HG02642 (cell line): Measurements from ENCODE around the gene GPBAR1.

Experiments used
- ATAC-seq: cut with Tn5 transposase; IDR thresholded peaks from one replicate; pipeline ENCODE4 v1.9.1; 2021; ENCODE audit warnings: mild to moderate bottlenecking; ENCODE audit not compliant: unreplicated experiment, poor library complexity

GPBAR1 gene

GRCh38 chr2:218282173-218282991 lies 21.6 kb downstream of the GPBAR1 start:
- no peak for ATAC-seq

GRCh38 chr2:218284106-218284811 lies 23.4 kb downstream of the GPBAR1 start:
- ATAC-seq: no peak

- ATAC-seq: no peak
Measured at GRCh38 chr2:218285604-218286003, 24.8 kb downstream of the GPBAR1 start.

DNA sequence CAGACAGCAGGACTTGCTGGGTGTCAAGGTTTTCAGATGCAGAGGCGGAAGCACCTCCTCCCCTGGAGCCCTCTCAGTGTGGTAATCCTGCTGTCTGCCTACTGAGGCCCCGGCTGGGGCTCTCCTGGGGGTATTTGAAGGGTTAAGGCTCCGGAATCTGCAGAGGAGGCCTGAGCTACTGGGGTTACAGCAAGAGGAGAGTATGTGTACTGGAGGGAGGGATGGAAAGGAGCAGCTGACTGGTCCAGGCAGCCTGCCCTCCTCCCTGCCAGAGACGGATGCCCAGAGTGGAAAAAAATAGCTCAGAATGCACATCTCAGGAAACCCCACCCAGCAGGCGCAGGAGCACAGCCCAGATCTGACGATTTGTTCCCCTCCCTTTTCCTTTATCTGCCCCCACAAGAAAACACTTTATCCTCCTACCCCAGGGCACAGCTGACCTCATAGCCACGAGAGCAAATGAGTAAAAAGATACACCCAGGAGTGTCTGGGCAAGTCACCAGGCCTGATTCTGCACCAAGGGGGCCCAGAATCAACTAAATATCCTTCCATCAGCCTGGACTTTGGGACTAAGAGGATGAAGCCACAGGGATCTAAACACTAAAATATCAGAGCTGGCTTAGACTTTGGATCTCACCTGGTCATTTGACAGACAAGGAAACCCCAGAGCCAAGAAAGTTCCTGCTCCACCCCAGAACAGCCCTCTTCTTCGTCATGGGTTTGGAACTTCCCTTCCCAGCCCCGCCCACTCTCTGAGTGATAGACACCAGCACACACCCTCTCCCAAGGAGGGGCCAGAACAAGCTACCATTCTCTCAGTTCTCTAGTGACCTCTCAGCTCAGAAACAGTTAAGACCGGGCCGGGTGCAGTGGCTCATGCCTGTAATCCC lies 26.0 kb downstream of the GPBAR1 start:
- peak; percentile 66 for ATAC-seq

GRCh38 chr2:218289639-218290315 lies 29.0 kb downstream of the GPBAR1 start:
- no peak for ATAC-seq

DNA sequence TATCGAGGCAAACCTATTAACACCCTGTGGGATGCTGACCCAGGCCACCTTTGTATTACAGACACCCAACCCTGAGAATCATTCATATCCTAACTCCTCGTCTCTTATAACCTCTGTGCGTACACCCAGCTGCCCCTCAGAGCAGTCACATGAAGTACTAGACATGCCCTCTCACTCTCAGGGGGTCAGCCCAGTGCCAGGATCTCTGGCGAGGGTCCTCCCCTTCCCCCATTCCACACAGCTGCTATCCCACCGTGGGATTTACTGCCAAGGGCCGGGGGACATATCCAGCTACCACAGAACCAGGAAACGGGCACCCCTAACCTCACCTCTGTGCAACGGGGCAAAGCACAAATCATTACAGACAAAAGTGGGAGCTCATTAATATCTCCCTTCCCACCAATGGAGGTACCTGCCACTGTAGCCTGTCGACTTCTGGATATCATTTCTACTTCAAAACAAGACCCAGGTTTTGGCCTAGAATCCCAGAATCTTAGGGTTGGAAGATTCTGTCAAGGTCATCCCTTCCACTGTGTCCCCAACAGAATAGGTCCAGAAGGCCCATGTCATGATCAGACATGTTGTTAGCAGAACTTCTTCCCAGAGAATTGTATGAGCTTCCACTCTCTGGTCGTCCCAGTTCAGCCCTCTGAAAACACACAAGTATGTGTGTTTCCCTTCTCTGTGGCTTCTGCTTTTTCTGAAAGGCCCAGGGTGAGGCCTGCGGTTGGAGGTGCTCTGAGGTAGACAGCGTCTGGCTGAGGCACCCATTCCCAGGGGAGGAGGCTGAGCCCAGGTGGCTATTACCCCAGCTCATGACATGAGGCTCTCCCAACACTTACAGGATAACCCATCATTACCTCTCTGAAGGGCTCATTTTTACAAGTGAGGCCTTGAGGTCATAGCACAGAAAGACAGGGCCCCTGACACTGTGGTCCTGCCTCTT lies 29.8 kb downstream of the GPBAR1 start:
- peak; percentile 55 for ATAC-seq

- no peak for ATAC-seq
Measured at GRCh38 chr2:218291318-218292047, 30.7 kb downstream of the GPBAR1 start.

GRCh38 chr2:218292048-218293014 lies 31.5 kb downstream of the GPBAR1 start, which contains the start of gene TMBIM1:
TSS of gene TMBIM1 (minus strand) at chr2:218292503. CDS start at chr2:218282141, 10,362 bp downstream.
- ATAC-seq: peak; percentile 76

DNA sequence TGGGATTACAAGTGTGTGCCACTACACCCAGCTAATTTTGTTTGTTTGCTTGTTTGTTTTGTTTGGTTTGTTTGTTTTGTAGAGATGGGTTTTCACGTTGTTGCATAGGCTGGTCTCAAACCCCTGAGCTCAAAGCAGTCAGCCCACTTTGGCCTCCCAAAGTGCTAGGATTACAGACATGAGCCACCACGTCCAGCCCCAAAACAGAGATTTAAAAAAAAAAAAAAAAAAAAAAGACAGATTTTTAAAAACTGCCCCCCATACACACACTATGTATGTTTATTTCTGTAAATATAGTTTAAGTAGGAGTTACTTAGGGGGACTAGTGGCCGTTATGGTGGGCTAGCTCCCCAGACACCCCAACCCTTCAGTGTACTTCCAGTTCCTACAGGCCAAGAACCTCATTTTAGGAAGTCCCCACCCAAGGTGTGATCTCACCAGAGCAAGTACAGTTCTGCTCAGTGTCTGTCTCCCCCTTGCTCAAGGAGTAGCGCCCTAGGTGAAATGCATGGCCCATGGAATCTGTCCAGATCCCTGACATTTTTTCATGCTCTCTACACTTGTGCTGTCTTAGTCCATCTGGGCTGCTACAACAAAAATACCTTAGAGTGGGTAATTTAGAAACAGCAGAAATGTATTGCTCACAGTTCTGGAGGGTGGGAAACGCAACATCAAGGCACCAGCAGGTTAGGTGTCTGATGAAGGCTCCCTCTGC lies 33.1 kb downstream of the GPBAR1 start:
- ATAC-seq: no peak

DNA sequence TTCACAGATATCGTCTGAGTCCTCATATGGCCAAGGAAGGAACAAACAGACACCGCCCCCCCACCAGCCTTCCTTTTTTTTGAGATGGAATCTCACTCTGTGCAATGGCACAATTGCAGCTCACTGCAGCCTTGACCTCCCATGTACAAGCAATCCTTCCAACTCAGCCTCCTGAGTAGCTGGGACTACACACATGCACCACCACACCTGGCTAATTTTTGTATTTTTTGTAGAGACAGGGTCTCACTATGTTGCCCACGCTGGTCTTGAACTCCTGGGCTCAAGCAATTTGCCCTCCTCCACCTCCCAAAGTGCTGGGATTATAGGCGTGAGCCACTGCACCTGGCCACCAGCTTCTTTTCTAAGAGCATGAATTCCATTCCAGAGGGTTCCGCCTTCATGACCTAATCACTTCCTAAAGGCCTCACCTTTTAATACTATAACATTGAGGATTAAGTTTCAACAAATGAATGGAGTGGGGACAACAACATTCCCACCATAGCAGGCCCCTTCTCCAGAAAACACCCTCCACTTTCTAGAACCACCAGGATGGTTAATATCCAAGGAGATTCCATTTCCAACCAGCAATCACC lies 33.7 kb downstream of the GPBAR1 start:
- no peak for ATAC-seq

GRCh38 chr2:218295029-218295428 lies 34.2 kb downstream of the GPBAR1 start:
- ATAC-seq: no peak

DNA sequence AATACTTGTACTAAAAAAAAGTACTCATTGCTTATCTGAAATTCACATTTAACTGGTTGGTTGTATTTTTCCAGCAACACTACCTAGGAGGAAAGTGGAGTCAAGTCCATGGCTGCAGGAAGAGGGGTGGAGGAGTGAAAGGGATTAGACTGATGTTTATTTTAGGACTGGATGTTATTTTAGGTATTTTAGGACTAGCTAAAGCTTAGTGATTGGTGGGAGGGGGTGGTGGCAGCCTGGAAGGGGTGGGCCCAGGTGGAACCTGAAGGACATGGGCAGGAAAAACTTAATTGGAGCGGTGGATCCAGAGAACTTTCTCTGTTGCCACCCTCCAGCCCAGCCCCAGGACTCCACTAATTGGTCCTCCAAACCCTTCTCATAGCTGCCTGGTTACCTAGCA lies 35.4 kb downstream of the GPBAR1 start:
- no peak for ATAC-seq

GRCh38 chr2:218296847-218297246 lies 36.0 kb downstream of the GPBAR1 start:
- no peak for ATAC-seq

DNA sequence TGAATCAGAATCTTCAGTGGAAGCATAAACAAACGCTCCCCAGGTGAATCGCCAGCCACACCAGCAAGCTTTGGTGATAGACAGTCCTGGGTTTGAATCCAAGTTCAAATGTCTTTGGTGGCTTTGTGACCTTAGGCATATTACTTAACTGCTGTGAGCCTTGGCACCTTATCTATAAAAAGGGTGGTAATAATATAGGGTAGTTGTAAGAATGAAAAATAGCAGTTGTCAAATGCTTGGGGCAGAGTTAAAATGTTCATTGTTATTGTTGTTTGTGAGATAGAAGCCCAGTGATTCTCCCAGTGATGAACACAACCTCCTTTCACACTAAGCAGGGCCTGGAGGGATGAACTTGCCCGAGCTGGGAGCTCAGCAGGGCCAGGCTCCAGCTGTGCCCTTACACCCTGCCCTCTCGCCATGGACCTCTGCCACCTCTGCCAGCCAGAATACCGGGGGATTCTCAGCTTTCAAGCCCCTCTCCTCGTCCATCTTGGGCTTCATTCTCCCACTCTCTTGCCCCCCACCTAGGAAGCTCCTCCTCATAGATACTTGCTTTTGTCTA lies 37.6 kb downstream of the GPBAR1 start:
- no peak for ATAC-seq

DNA sequence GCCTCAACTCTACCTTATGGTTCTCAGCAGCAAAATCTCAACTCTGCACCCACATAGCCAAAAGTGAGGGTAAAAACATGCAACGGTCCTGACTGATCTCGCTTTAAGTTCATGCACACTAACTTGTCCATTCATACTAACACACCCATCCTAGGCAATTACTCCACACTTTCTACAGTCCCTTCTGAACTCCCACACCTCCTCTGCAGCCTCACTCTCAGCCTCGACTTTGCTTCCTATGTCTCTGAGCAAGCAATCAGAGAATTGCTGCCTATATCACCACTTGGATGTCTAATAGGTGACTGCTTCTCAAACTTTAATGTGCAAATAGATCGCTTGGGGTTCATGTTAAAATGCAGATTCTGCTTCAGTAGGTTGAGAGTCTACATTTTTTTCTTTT lies 39.3 kb downstream of the GPBAR1 start:
- no peak for ATAC-seq
